Upper lobe of left lung (tissue), 4 donors: ENCODE measurements around the gene ZNF91.

Experiments
- POLR2AphosphoS5 ChIP-seq, 2 donors: sonication (generic); formaldehyde crosslinking; IDR thresholded peaks; one replicate each; pipeline ENCODE4 v1.5.1; 2017; ENCODE audit warnings: antibody characterized with exemption in 2 of 2
- TF ChIP-seq, protein P1 (sequence below), 6 experiments: fragments of 450-650 bp in 4 of 6; fragments of 200-600 bp in 2 of 6; sonication (generic) in 2 of 6; IDR thresholded peaks; one replicate each; pipeline ENCODE4 v1.5.1; 2016 to 2019; ENCODE audit warnings: antibody characterized with exemption in 6 of 6

- TF ChIP-seq POLR2AphosphoS5 (IDR thresholded peaks at IDR 0.05) = no peak
- TF ChIP-seq, protein P1, sequence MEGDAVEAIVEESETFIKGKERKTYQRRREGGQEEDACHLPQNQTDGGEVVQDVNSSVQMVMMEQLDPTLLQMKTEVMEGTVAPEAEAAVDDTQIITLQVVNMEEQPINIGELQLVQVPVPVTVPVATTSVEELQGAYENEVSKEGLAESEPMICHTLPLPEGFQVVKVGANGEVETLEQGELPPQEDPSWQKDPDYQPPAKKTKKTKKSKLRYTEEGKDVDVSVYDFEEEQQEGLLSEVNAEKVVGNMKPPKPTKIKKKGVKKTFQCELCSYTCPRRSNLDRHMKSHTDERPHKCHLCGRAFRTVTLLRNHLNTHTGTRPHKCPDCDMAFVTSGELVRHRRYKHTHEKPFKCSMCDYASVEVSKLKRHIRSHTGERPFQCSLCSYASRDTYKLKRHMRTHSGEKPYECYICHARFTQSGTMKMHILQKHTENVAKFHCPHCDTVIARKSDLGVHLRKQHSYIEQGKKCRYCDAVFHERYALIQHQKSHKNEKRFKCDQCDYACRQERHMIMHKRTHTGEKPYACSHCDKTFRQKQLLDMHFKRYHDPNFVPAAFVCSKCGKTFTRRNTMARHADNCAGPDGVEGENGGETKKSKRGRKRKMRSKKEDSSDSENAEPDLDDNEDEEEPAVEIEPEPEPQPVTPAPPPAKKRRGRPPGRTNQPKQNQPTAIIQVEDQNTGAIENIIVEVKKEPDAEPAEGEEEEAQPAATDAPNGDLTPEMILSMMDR (IDR thresholded peaks at IDR 0.05) = no peak
These were observed 4.0 kb downstream of the ZNF91 start for GRCh38 chr19:23391236-23391635.
